Measurements from ENCODE around the gene FUT2. TPM values are rescaled to one million over a fixed set of nuclear protein-coding genes. Genes with fewer than 3 reads are reported as not detected.

FUT2 gene
- total and polyA plus RNA-seq, 2 of the 13 experiments (the other 11 are each of a cell fraction or from before 2014, with no cell fraction given): 0.07 TPM; not detected in 1

GRCh38 chr19:48755084-48755641, 59.4 kb downstream of the FUT2 start, which contains the start of gene FGF21 (continued):
- TF ChIP-seq IRF9 (CRISPR knock-in tag; IDR thresholded peaks at IDR 0.05; ENCODE audit: borderline replicate concordance) (no peak), TAF1 (CRISPR knock-in tag; IDR thresholded peaks at IDR 0.05) (no peak), ZNF354B (CRISPR knock-in tag; IDR thresholded peaks at IDR 0.05) (no peak), SUZ12 (IDR thresholded peaks at IDR 0.05; ENCODE audit: low read depth, low read length) (no peak), ZSCAN12 (CRISPR knock-in tag; IDR thresholded peaks at IDR 0.05) (no peak), U2AF1 (optimal IDR thresholded peaks at IDR 0.05; ENCODE audit: low read depth, low read length) (no peak), HOXA9 (CRISPR knock-in tag; IDR thresholded peaks at IDR 0.05; ENCODE audit: borderline replicate concordance) (no peak), XBP1 (CRISPR knock-in tag; IDR thresholded peaks at IDR 0.05) (no peak), ZNF547 (CRISPR knock-in tag; IDR thresholded peaks at IDR 0.05) (no peak), SIN3A (IDR thresholded peaks at IDR 0.05; ENCODE audit: borderline replicate concordance, low read depth, low read length) (no peak)

Other genes starting within 250 kb of the FUT2 start
- 46.6 and 52.3 TPM in 2 replicates for gene GRWD1, start 250.0 kb upstream of the FUT2 start, total RNA-seq (2016; rRNA removed; fragmentation: Illumina TruSeq; extraction: Trizol)
- 10.8 and 13.4 TPM in 2 replicates for gene GRWD1, start 250.0 kb upstream of the FUT2 start, polyA plus RNA-seq (2011; rRNA removed)
- 0.17 and 0.20 TPM in 2 replicates for gene KCNJ14, start 240.4 kb upstream of the FUT2 start, total RNA-seq (2016; rRNA removed; fragmentation: Illumina TruSeq; extraction: Trizol)
- gene KCNJ14, start 240.4 kb upstream of the FUT2 start, polyA plus RNA-seq (2011; rRNA removed): 0.46 and 0.51 TPM in 2 replicates
- 9.6 and 16.5 TPM in 2 replicates for gene CYTH2, start 226.6 kb upstream of the FUT2 start, total RNA-seq (2016; rRNA removed; fragmentation: Illumina TruSeq; extraction: Trizol)
- 39.3 and 48.3 TPM in 2 replicates for gene CYTH2, start 226.6 kb upstream of the FUT2 start, polyA plus RNA-seq (2011; rRNA removed)
- 0.22 and 0.29 TPM in 2 replicates for gene LMTK3, start 184.1 kb upstream of the FUT2 start, total RNA-seq (2016; rRNA removed; fragmentation: Illumina TruSeq; extraction: Trizol)
- 0.18 and 0.30 TPM in 2 replicates for gene LMTK3, start 184.1 kb upstream of the FUT2 start, polyA plus RNA-seq (2011; rRNA removed)
- gene SULT2B1, start 143.8 kb upstream of the FUT2 start, total RNA-seq (2016; rRNA removed; fragmentation: Illumina TruSeq; extraction: Trizol): not detected in 2 replicates
- 0.07 and 0.13 TPM in 2 replicates for gene SULT2B1, start 143.8 kb upstream of the FUT2 start, polyA plus RNA-seq (2011; rRNA removed)
- gene SPACA4, start 89.2 kb upstream of the FUT2 start, total RNA-seq (2016; rRNA removed; fragmentation: Illumina TruSeq; extraction: Trizol): not detected in 2 replicates
- gene SPACA4, start 89.2 kb upstream of the FUT2 start, polyA plus RNA-seq (2011; rRNA removed): not detected in 2 replicates
- gene FAM83E, start 80.9 kb upstream of the FUT2 start, total RNA-seq (2016; rRNA removed; fragmentation: Illumina TruSeq; extraction: Trizol): 0.60 TPM in 1 of 2 replicates, not detected in the other
- gene FAM83E, start 80.9 kb upstream of the FUT2 start, polyA plus RNA-seq (2011; rRNA removed): 0.13 and 0.18 TPM in 2 replicates
- 1,485 and 1,498 TPM in 2 replicates for gene RPL18, start 76.8 kb upstream of the FUT2 start, total RNA-seq (2016; rRNA removed; fragmentation: Illumina TruSeq; extraction: Trizol)
- 1,639 and 1,894 TPM in 2 replicates for gene RPL18, start 76.8 kb upstream of the FUT2 start, polyA plus RNA-seq (2011; rRNA removed)
- gene SPHK2, start 76.5 kb upstream of the FUT2 start, total RNA-seq (2016; rRNA removed; fragmentation: Illumina TruSeq; extraction: Trizol): 11.1 and 14.4 TPM in 2 replicates
- 2.9 and 4.5 TPM in 2 replicates for gene SPHK2, start 76.5 kb upstream of the FUT2 start, polyA plus RNA-seq (2011; rRNA removed)
- 5.5 and 5.8 TPM in 2 replicates for gene DBP, start 58.6 kb upstream of the FUT2 start, total RNA-seq (2016; rRNA removed; fragmentation: Illumina TruSeq; extraction: Trizol)
- gene DBP, start 58.6 kb upstream of the FUT2 start, polyA plus RNA-seq (2011; rRNA removed): 1.7 and 2.1 TPM in 2 replicates
- 0.24 and 0.58 TPM in 2 replicates for gene CA11, start 49.8 kb upstream of the FUT2 start, total RNA-seq (2016; rRNA removed; fragmentation: Illumina TruSeq; extraction: Trizol)
- gene CA11, start 49.8 kb upstream of the FUT2 start, polyA plus RNA-seq (2011; rRNA removed): 0.41 and 1.4 TPM in 2 replicates
- not detected in 2 replicates for gene NTN5, start 23.0 kb upstream of the FUT2 start, total RNA-seq (2016; rRNA removed; fragmentation: Illumina TruSeq; extraction: Trizol)
- 0.03 and 0.05 TPM in 2 replicates for gene NTN5, start 23.0 kb upstream of the FUT2 start, polyA plus RNA-seq (2011; rRNA removed)
- 2.0 and 2.2 TPM in 2 replicates for gene MAMSTR, start 23.8 kb downstream of the FUT2 start, total RNA-seq (2016; rRNA removed; fragmentation: Illumina TruSeq; extraction: Trizol)
- gene MAMSTR, start 23.8 kb downstream of the FUT2 start, polyA plus RNA-seq (2011; rRNA removed): 2.4 and 2.7 TPM in 2 replicates
- 0.44 and 0.49 TPM in 2 replicates for gene RASIP1, start 44.6 kb downstream of the FUT2 start, total RNA-seq (2016; rRNA removed; fragmentation: Illumina TruSeq; extraction: Trizol)
- gene RASIP1, start 44.6 kb downstream of the FUT2 start, polyA plus RNA-seq (2011; rRNA removed): 0.58 and 1.1 TPM in 2 replicates
- gene IZUMO1, start 50.9 kb downstream of the FUT2 start, total RNA-seq (2016; rRNA removed; fragmentation: Illumina TruSeq; extraction: Trizol): 0.22 TPM in 1 of 2 replicates, not detected in the other
- gene IZUMO1, start 50.9 kb downstream of the FUT2 start, polyA plus RNA-seq (2011; rRNA removed): 0.07 and 0.16 TPM in 2 replicates
- gene FUT1, start 56.7 kb downstream of the FUT2 start, total RNA-seq (2016; rRNA removed; fragmentation: Illumina TruSeq; extraction: Trizol): 0.07 TPM in 2 replicates
- 1.1 and 1.5 TPM in 2 replicates for gene FUT1, start 56.7 kb downstream of the FUT2 start, polyA plus RNA-seq (2011; rRNA removed)
- gene FGF21, start 59.6 kb downstream of the FUT2 start, total RNA-seq (2016; rRNA removed; fragmentation: Illumina TruSeq; extraction: Trizol): not detected in 2 replicates
- gene FGF21, start 59.6 kb downstream of the FUT2 start, polyA plus RNA-seq (2011; rRNA removed): 0.17 TPM in 2 replicates
- gene BCAT2, start 115.1 kb downstream of the FUT2 start, total RNA-seq (2016; rRNA removed; fragmentation: Illumina TruSeq; extraction: Trizol): 2.3 and 2.5 TPM in 2 replicates
- gene BCAT2, start 115.1 kb downstream of the FUT2 start, polyA plus RNA-seq (2011; rRNA removed): 3.6 TPM in 2 replicates
- 0.53 and 0.58 TPM in 2 replicates for gene HSD17B14, start 140.5 kb downstream of the FUT2 start, total RNA-seq (2016; rRNA removed; fragmentation: Illumina TruSeq; extraction: Trizol)
- 1.2 and 1.8 TPM in 2 replicates for gene HSD17B14, start 140.5 kb downstream of the FUT2 start, polyA plus RNA-seq (2011; rRNA removed)
- gene PLEKHA4, start 172.6 kb downstream of the FUT2 start, total RNA-seq (2016; rRNA removed; fragmentation: Illumina TruSeq; extraction: Trizol): 4.3 and 6.0 TPM in 2 replicates
- 4.8 and 6.0 TPM in 2 replicates for gene PLEKHA4, start 172.6 kb downstream of the FUT2 start, polyA plus RNA-seq (2011; rRNA removed)
- 7.8 and 18.5 TPM in 2 replicates for gene PPP1R15A, start 176.4 kb downstream of the FUT2 start, total RNA-seq (2016; rRNA removed; fragmentation: Illumina TruSeq; extraction: Trizol)
- gene PPP1R15A, start 176.4 kb downstream of the FUT2 start, polyA plus RNA-seq (2011; rRNA removed): 15.2 and 15.6 TPM in 2 replicates
- gene TULP2, start 202.8 kb downstream of the FUT2 start, total RNA-seq (2016; rRNA removed; fragmentation: Illumina TruSeq; extraction: Trizol): not detected in 2 replicates
- 0.04 and 0.08 TPM in 2 replicates for gene TULP2, start 202.8 kb downstream of the FUT2 start, polyA plus RNA-seq (2011; rRNA removed)
- gene NUCB1, start 204.3 kb downstream of the FUT2 start, total RNA-seq (2016; rRNA removed; fragmentation: Illumina TruSeq; extraction: Trizol): 34.3 and 82.3 TPM in 2 replicates
- 106 and 144 TPM in 2 replicates for gene NUCB1, start 204.3 kb downstream of the FUT2 start, polyA plus RNA-seq (2011; rRNA removed)
- gene DHDH, start 237.7 kb downstream of the FUT2 start, total RNA-seq (2016; rRNA removed; fragmentation: Illumina TruSeq; extraction: Trizol): 0.13 and 0.29 TPM in 2 replicates
- gene DHDH, start 237.7 kb downstream of the FUT2 start, polyA plus RNA-seq (2011; rRNA removed): 0.91 and 1.9 TPM in 2 replicates